ENCODE measurements around the gene PCOLCE2. TPM values are rescaled to one million over a fixed set of nuclear protein-coding genes. Genes with fewer than 3 reads are reported as not detected.

PCOLCE2 gene
- total RNA-seq, 1 donor from 2014 or later = 23.3 TPM

DNA sequence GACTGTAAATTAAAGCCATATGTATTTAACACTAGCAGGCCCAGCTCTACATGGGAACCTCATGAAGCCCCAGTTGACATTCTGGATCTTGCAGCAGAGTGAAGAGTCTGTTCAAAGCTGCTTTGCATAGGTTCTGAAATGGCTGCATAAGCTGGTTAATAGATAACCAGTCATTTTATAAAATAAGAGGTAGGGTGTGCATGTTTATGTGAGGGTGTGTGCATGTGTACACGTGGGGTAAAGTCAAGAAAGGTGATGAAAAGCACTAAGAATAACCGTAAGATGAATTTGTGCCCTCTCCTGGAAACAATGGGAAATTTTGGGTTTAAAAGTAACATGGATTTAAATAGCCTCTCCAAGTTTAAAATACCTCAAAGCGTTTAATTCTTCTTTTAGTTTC, 41.6 kb upstream of the PCOLCE2 start:
- DNase-seq (no peak), ATAC-seq (no peak)
- intact Hi-C loops (cut with DNase I) = no loop called here
- Histone ChIP-seq H3K9me3 (no peaks in the 10 kb centered on the region), H3K4me1 (no peaks in the 10 kb centered on the region), H3K27ac (no peak overlapping the region), H3K4me3 (no peak overlapping the region), H3K27me3 (peaks cover 10% of the 10 kb centered on the region), H3K36me3 (no peaks in the 10 kb centered on the region)
- TF ChIP-seq, protein P1, sequence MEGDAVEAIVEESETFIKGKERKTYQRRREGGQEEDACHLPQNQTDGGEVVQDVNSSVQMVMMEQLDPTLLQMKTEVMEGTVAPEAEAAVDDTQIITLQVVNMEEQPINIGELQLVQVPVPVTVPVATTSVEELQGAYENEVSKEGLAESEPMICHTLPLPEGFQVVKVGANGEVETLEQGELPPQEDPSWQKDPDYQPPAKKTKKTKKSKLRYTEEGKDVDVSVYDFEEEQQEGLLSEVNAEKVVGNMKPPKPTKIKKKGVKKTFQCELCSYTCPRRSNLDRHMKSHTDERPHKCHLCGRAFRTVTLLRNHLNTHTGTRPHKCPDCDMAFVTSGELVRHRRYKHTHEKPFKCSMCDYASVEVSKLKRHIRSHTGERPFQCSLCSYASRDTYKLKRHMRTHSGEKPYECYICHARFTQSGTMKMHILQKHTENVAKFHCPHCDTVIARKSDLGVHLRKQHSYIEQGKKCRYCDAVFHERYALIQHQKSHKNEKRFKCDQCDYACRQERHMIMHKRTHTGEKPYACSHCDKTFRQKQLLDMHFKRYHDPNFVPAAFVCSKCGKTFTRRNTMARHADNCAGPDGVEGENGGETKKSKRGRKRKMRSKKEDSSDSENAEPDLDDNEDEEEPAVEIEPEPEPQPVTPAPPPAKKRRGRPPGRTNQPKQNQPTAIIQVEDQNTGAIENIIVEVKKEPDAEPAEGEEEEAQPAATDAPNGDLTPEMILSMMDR (IDR thresholded peaks at IDR 0.05) = no peak

DNA sequence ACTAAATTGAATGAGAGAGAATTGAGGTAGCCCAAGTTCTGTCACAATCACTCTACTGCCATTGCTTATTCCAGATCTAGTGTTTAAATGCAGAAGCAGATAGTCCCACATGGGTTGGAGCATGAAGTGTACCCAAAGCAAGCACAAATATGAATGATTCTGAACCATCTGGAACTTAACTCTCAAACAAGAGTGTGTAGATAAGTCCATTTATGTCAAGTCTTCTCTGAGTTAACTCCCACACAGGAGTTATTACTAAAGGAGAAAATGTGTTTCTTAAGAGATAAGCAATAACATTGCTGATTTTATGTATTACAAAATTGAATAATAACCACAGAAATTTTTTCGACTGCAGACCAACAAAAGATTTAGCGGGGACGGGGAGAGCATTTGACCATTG, 41.0 kb upstream of the PCOLCE2 start:
- TF ChIP-seq, protein P1 (IDR thresholded peaks at IDR 0.05) = no peak
- DNase-seq = no peak
- H3K4me3 ChIP-seq = no peak overlapping the region
- intact Hi-C loops (cut with DNase I) = no loop called here
- ATAC-seq = no peak
- no peaks in the 10 kb centered on the region for H3K36me3 ChIP-seq
- no peaks in the 10 kb centered on the region for H3K9me3 ChIP-seq
- H3K27me3 ChIP-seq = peaks cover 10% of the 10 kb centered on the region
- H3K27ac ChIP-seq = no peak overlapping the region
- H3K4me1 ChIP-seq = no peaks in the 10 kb centered on the region

DNA sequence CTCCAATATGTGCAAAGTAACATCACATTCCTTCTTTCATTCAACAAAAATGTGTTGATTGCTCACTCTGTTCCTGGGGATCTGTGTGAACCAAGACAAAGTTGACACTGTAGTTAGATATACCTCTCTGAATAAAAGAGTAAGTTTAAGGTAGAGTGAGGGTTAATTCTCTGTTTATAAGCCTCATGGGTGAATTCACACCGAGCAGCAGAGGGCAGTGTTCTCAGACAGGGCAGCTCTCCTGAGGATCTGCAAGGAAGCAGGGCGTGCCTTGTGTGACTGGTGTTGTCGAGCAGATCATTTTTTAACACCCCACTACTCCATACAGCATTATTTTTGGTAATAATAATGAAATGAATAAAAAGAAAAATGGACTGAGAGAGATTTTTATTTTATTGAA, 40.2 kb upstream of the PCOLCE2 start:
- no peaks in the 10 kb centered on the region for H3K9me3 ChIP-seq
- H3K4me3 ChIP-seq = no peak overlapping the region
- H3K36me3 ChIP-seq = no peaks in the 10 kb centered on the region
- TF ChIP-seq, protein P1 (IDR thresholded peaks at IDR 0.05) = peak; percentile 35
- H3K4me1 ChIP-seq = no peaks in the 10 kb centered on the region
- DNase-seq = no peak
- no peak overlapping the region for H3K27ac ChIP-seq
- H3K27me3 ChIP-seq = peaks cover 17% of the 10 kb centered on the region
- peak; percentile 82 for ATAC-seq
- intact Hi-C loops (cut with DNase I) = no loop called here

DNA sequence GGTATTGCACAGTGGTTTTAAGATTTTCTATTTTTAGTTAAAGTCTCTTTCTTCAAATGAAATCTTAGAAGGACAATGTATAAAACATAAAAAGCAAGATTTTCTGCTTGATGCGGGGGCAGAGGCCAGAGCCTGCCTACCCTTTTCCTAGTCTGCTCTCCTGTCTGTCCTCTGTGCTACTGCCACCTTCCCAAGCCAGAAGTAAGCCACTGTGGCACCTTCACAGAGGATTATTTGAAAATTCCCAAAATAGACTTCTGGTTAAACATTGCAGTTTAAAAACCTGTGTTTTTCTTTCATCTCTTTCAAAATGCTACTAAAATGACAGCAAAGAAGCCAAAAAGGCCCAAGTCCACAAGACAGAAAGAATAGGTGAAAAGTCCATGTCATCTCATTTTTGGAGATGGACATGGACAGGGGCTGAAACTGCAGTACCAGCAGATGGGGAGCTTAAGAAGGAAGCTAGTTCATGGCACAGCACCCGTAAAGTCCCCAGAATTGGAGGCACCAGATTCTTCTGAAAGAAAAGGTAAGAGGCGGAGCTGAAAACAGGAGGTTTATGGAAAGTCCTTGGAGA, 37.6 kb upstream of the PCOLCE2 start:
- Histone ChIP-seq H3K27ac (no peak overlapping the region), H3K4me1 (no peaks in the 10 kb centered on the region), H3K4me3 (no peak overlapping the region), H3K27me3 (peaks cover 17% of the 10 kb centered on the region), H3K36me3 (no peaks in the 10 kb centered on the region), H3K9me3 (no peaks in the 10 kb centered on the region)
- TF ChIP-seq, protein P1 (IDR thresholded peaks at IDR 0.05) = no peak
- no peak for DNase-seq
- ATAC-seq = no peak
- intact Hi-C loops (cut with DNase I) = no loop called here

DNA sequence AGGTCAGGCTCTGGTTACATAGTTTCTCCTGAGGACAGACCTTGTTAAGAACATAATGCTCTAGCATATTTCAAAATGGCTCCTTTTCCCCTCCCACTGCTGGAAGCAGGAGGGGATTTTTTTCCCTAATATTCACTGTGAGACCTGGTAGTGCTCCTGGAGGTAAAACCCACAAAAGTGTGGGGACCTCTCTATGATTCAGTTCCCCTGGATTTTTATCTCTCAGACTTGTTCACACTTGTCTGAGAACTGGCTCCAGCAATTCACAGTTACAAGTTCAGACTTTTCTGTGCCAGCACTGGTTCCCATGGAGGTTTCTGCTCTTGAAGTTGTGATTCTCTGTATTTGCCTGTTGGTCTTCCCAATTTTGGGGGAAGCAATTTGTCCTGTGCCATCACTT, 36.3 kb upstream of the PCOLCE2 start:
- no peak for ATAC-seq
- H3K4me1 ChIP-seq = no peaks in the 10 kb centered on the region
- no peaks in the 10 kb centered on the region for H3K36me3 ChIP-seq
- no peak for DNase-seq
- no peak overlapping the region for H3K4me3 ChIP-seq
- H3K27ac ChIP-seq = no peak overlapping the region
- TF ChIP-seq, protein P1 (IDR thresholded peaks at IDR 0.05) = no peak
- peaks cover 17% of the 10 kb centered on the region for H3K27me3 ChIP-seq
- intact Hi-C loops (cut with DNase I) = no loop called here
- no peaks in the 10 kb centered on the region for H3K9me3 ChIP-seq

DNA sequence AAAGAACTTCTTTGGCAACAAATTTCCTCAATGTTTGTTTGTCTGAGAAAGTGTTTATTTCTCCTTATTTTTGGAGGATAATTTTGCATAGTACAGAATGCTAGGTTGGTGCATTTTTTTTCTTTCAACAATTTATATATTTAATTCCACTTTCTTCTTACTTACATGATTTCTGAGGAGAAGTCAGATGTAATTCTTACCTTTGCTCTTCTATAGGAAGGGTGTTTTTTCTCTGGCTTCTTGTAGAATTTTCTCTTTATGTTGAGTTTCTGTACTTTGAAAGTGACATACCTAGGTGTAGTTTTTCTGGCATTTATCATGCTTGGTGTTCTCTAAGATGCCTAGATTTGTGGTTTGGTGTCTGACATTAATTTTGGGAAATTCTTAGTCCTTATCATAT, 34.8 kb upstream of the PCOLCE2 start:
- Histone ChIP-seq H3K27me3 (peaks cover 17% of the 10 kb centered on the region), H3K4me1 (no peaks in the 10 kb centered on the region), H3K27ac (no peak overlapping the region), H3K9me3 (no peaks in the 10 kb centered on the region), H3K36me3 (no peaks in the 10 kb centered on the region), H3K4me3 (no peak overlapping the region)
- intact Hi-C loops (cut with DNase I) = no loop called here
- TF ChIP-seq, protein P1 (IDR thresholded peaks at IDR 0.05) = no peak
- no peak for ATAC-seq
- no peak for DNase-seq
